PFSK-1 (cell line): ENCODE results near the gene KCTD13.

Experiments
- FOXP2 ChIP-seq: optimal IDR thresholded peaks from 2 replicates; pipeline ENCODE3; 2011; ENCODE audit warnings: borderline replicate concordance, control low read depth, inconsistent platforms; ENCODE audit not compliant: insufficient read depth; ENCODE audit errors: extremely low read length, extremely low read depth
- POLR2AphosphoS5 ChIP-seq: IDR thresholded peaks from 2 replicates; pipeline ENCODE4 v1.6.1; 2012; ENCODE audit warnings: low read depth, mild to moderate bottlenecking, control low read depth, low read length, moderate library complexity
- SIN3A ChIP-seq: IDR thresholded peaks from 2 replicates; pipeline ENCODE4 v1.6.1; 2012; ENCODE audit warnings: mild to moderate bottlenecking, low read length, moderate library complexity, borderline replicate concordance; ENCODE audit not compliant: insufficient read depth
- TAF1 ChIP-seq: IDR thresholded peaks from 2 replicates; pipeline ENCODE4 v1.6.1; 2012; ENCODE audit warnings: low read length, control low read depth, borderline replicate concordance; ENCODE audit not compliant: insufficient read depth
- TF ChIP-seq, protein P1 (sequence below), 2 experiments: IDR thresholded peaks; 2 replicates each; pipeline versions ENCODE4 v1.6.1 to v1.8.0; 2011 to 2012; ENCODE audit warnings: low read depth in 2 of 2, low read length in 2 of 2, control low read depth in 1 of 2, inconsistent platforms in 1 of 2, mild to moderate bottlenecking in 1 of 2, moderate library complexity in 1 of 2; ENCODE audit not compliant: insufficient read depth in 1 of 2

KCTD13 gene

GRCh38 chr16:29858974-29859373 lies 67.1 kb downstream of the KCTD13 start:
- TF ChIP-seq TAF1 (no peak), SIN3A (no peak), FOXP2 (no peak), POLR2AphosphoS5 (no peak)
- TF ChIP-seq, protein P1, sequence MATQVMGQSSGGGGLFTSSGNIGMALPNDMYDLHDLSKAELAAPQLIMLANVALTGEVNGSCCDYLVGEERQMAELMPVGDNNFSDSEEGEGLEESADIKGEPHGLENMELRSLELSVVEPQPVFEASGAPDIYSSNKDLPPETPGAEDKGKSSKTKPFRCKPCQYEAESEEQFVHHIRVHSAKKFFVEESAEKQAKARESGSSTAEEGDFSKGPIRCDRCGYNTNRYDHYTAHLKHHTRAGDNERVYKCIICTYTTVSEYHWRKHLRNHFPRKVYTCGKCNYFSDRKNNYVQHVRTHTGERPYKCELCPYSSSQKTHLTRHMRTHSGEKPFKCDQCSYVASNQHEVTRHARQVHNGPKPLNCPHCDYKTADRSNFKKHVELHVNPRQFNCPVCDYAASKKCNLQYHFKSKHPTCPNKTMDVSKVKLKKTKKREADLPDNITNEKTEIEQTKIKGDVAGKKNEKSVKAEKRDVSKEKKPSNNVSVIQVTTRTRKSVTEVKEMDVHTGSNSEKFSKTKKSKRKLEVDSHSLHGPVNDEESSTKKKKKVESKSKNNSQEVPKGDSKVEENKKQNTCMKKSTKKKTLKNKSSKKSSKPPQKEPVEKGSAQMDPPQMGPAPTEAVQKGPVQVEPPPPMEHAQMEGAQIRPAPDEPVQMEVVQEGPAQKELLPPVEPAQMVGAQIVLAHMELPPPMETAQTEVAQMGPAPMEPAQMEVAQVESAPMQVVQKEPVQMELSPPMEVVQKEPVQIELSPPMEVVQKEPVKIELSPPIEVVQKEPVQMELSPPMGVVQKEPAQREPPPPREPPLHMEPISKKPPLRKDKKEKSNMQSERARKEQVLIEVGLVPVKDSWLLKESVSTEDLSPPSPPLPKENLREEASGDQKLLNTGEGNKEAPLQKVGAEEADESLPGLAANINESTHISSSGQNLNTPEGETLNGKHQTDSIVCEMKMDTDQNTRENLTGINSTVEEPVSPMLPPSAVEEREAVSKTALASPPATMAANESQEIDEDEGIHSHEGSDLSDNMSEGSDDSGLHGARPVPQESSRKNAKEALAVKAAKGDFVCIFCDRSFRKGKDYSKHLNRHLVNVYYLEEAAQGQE (IDR thresholded peaks at IDR 0.05; ENCODE audit: insufficient read depth in 1 of 2, low read depth in 2 of 2, low read length in 2 of 2): no peak

DNA sequence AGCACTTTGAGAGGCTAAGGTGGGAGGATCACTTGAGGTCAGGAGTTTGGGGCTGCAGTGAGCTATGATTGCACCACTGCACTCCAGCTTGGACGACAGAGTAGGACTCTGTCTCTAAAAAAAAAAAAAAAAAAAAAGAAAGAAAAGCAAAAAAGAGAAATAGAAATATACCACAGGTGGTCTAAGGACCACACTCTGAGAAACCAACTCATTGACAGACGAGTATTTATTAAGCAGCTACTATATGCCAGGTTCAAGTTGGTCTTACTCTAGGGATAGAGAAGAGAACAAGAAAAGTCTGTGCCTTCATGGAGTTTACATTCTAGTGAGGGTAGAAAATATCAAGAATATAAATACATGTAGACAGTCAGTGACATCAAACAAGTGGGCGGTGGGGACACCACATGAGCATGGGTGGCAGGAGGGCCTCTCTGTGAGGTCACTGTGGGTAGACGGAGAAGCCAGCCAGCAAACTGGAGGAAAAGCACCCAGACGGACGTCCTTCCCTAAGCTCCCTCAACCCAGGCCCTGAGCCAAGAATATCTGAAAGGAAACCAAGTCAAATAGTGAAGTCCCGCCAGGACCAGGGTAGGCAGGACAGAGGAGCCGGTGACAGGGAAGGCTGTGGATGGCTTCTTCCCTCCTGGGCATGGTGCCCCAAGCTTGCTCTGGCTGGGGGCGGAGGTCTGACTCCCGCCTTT lies 67.7 kb downstream of the KCTD13 start:
- TF ChIP-seq, protein P1 (IDR thresholded peaks at IDR 0.05; ENCODE audit: insufficient read depth in 1 of 2, low read depth in 2 of 2, low read length in 2 of 2): no peak
- TF ChIP-seq TAF1: no peak
- TF ChIP-seq SIN3A: no peak
- TF ChIP-seq POLR2AphosphoS5: no peak
- TF ChIP-seq FOXP2: no peak

- TF ChIP-seq, protein P1 (IDR thresholded peaks at IDR 0.05; ENCODE audit: insufficient read depth in 1 of 2, low read depth in 2 of 2, low read length in 2 of 2): no peak
- TF ChIP-seq SIN3A: no peak
- no peak for TF ChIP-seq POLR2AphosphoS5
- TF ChIP-seq TAF1: no peak
- TF ChIP-seq FOXP2: no peak
These were observed 68.8 kb downstream of the KCTD13 start for GRCh38 chr16:29857133-29857760.
